ENCODE data around the gene CCDC186.
"Not testable (repeated sequence)": the region's sequence is repeated elsewhere in the genome, so short reads cannot be mapped to it uniquely, and the experiment has no call there.

GRCh38 chr10:114149476-114149875 is 24.5 kb downstream of the CCDC186 start:
- TF ChIP-seq EZH2 (IDR thresholded peaks at IDR 0.05; ENCODE audit: low read depth, low read length, severe bottlenecking); NRF1 (IDR thresholded peaks at IDR 0.05; ENCODE audit: low read depth, low read length); JUND (IDR thresholded peaks at IDR 0.05; ENCODE audit: low read length); EGR1 (IDR thresholded peaks at IDR 0.05; ENCODE audit: borderline replicate concordance, low read depth, low read length); CTCF (IDR thresholded peaks at IDR 0.05; ENCODE audit: control extremely low read depth in 1 of 3, insufficient read depth in 1 of 3, low read depth in 1 of 3, low read length in 3 of 3); MAX (IDR thresholded peaks at IDR 0.05); TBP (IDR thresholded peaks at IDR 0.05; ENCODE audit: low read depth, low read length); POLR2A (IDR thresholded peaks at IDR 0.05; ENCODE audit: control extremely low read depth in 1 of 2, low read depth in 2 of 2, low read length in 2 of 2); SRF (IDR thresholded peaks at IDR 0.05; ENCODE audit: low read depth, low read length): not testable (repeated sequence)
